Ovary (tissue), 3 donors: ENCODE measurements around the gene UST.

Source experiments
- CTCF ChIP-seq, 3 donors: fragments of 450-650 bp in 2 of 3; fragments of 200-600 bp in 1 of 3; IDR thresholded peaks; one replicate each; pipeline versions ENCODE4 v1.5.1 to v1.8.0; 2016 to 2022; ENCODE audit warnings: antibody characterized with exemption in 3 of 3, mild to moderate bottlenecking in 1 of 3
- EP300 ChIP-seq: sonication (generic); formaldehyde crosslinking; IDR thresholded peaks from one replicate; pipeline ENCODE4 v1.6.1; 2017; ENCODE audit warnings: antibody characterized with exemption
- POLR2A ChIP-seq: fragments of 450-650 bp; IDR thresholded peaks from one replicate; pipeline ENCODE4 v1.6.1; 2017; ENCODE audit warnings: antibody characterized with exemption, mild to moderate bottlenecking, moderate library complexity
- donor health status: DM: no; HTN: no; CAD: no.

- TF ChIP-seq CTCF (IDR thresholded peaks at IDR 0.05) = no peak
- TF ChIP-seq POLR2A = no peak
- TF ChIP-seq EP300 = no peak
Observed at GRCh38 chr6:149004664-149005063, 257.8 kb downstream of the UST start.
